Left lung (tissue), 10 donors: ENCODE results near the gene HES4. TPM values are rescaled to one million over a fixed set of nuclear protein-coding genes. Genes with fewer than 3 reads are reported as not detected.

ENCODE experiments used
- ATAC-seq: fragments of 200-7000 bp; cut with Tn5 transposase; one replicate; pipeline ENCODE4 v1.9.1; 2020; ENCODE audit warnings: moderate library complexity
- DNase-seq, 4 donors: peaks; one replicate each; pipeline ENCODE4 v3.0.0-alpha.2; 2013 to 2020
- H3K27ac ChIP-seq, 2 donors: fragments of 200-600 bp; sonication (generic) in 1 of 2; one replicate each; pipeline versions ENCODE4 v1.5.0 to v1.8.0; 2020 to 2021
- H3K27me3 ChIP-seq, 2 donors: fragments of 200-600 bp; sonication (generic) in 1 of 2; one replicate each; pipeline versions ENCODE4 v1.5.0 to v1.8.0; 2020 to 2021
- H3K36me3 ChIP-seq, 2 donors: fragments of 200-600 bp; sonication (generic) in 1 of 2; one replicate each; pipeline versions ENCODE4 v1.5.0 to v1.8.0; 2020 to 2021
- H3K4me1 ChIP-seq, 2 donors: fragments of 200-600 bp; one replicate each; pipeline ENCODE4 v1.8.0; 2021
- H3K4me3 ChIP-seq, 2 donors: fragments of 200-600 bp; sonication (generic) in 1 of 2; one replicate each; pipeline versions ENCODE4 v1.5.0 to v1.8.0; 2020 to 2021; ENCODE audit warnings: mild to moderate bottlenecking in 1 of 2
- H3K9me3 ChIP-seq, 2 donors: fragments of 200-600 bp; sonication (generic) in 1 of 2; one replicate each; pipeline versions ENCODE4 v1.5.0 to v1.8.0; 2020 to 2021
- intact Hi-C, 2 donors: fragments of 100-400 bp; cut with DNase I; formaldehyde crosslinking; loops; one replicate each; pipeline versions ENCODE4 v1.11.2 to v1.14.2; 2022
- polyA plus RNA-seq, 6 donors: library from polyadenylated mRNA; unstranded; fragments of 120-200 nt; gene quantifications; one replicate each; pipeline ENCODE4 v1.2.1, GENCODE V29; 2013; ENCODE audit not compliant: insufficient read length in 6 of 6
- total RNA-seq, 2 donors: library from RNA; stranded (reverse); fragmentation: NEBNext Ultra II Directional; extraction: Animal tissue kit (Norgen Biotek cat#: 25700); gene quantifications; one replicate each; pipeline ENCODE4 v1.2.1, GENCODE V29; 2021
- TF ChIP-seq, protein P1 (sequence below), 2 donors: fragments of 200-600 bp; sonication (generic) in 1 of 2; IDR thresholded peaks; one replicate each; pipeline versions ENCODE4 v1.5.0 to v1.8.0; 2021; ENCODE audit warnings: antibody characterized with exemption in 2 of 2
- donor health status: DM: no; HTN: yes; CAD: no.
- donor health status: DM: no; HTN: no; CAD: no.

HES4 gene
- total and polyA plus RNA-seq, 8 donors, result 4.4 to 37.5 (median 10.2) TPM

- intact Hi-C loops, result no loop called here
- Histone ChIP-seq H3K27ac (no peak within 1 kb of the TSS), H3K4me3 (peak within 1 kb of the TSS; percentile 73 to 100), H3K27me3 (peaks cover 0 to 14% of the 10 kb centered on the region in 2 donors), H3K36me3 (peaks cover 0 to 42% of the 10 kb centered on the region in 2 donors), H3K4me1 (peaks cover 7 to 44% of the 10 kb centered on the region in 2 donors), H3K9me3 (no peaks in the 10 kb centered on the region)
- DNase-seq (peak in 3 of 4 donors; percentile 41 to 98 (median 78)), ATAC-seq (peak; percentile 70)
- TF ChIP-seq, protein P1, sequence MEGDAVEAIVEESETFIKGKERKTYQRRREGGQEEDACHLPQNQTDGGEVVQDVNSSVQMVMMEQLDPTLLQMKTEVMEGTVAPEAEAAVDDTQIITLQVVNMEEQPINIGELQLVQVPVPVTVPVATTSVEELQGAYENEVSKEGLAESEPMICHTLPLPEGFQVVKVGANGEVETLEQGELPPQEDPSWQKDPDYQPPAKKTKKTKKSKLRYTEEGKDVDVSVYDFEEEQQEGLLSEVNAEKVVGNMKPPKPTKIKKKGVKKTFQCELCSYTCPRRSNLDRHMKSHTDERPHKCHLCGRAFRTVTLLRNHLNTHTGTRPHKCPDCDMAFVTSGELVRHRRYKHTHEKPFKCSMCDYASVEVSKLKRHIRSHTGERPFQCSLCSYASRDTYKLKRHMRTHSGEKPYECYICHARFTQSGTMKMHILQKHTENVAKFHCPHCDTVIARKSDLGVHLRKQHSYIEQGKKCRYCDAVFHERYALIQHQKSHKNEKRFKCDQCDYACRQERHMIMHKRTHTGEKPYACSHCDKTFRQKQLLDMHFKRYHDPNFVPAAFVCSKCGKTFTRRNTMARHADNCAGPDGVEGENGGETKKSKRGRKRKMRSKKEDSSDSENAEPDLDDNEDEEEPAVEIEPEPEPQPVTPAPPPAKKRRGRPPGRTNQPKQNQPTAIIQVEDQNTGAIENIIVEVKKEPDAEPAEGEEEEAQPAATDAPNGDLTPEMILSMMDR (IDR thresholded peaks at IDR 0.05), result no peak
These were observed 39.4 kb downstream of the HES4 start, which contains the start of gene KLHL17 for GRCh38 chr1:960363-961131. TSS of gene KLHL17 (plus strand) at chr1:960584. CDS start at chr1:960694, 110 bp downstream.

DNA sequence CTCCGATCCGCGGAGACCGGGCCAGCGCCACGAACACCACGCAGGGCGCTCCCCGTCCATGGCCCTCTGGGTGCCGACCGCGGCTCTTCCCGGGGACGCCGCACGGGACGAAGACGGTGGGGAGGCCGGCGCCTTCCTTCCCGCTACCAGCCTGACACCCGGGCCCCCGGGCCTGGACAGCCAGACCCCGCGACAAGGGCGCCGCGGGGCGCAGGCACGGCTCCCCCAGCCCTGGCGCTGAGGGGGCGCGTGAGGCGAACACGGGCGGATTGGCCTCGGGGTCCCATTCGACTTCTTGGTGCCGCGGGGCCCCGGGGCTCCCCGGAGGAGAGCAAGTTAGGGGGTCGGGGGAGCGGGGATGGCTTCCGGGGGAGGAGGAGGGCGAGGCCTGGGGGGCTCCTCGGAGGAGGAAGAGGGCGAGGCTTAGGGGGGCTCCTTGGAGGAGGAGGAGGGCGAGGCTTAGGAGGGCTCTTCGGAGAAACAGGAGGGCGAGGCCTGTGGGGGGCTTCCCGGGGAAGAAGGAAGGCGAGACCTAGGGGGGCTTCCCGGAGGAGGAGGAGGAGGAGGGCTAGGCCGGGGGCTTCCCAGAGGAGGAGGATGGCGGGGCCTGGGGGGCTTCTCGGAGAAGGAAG lies 40.0 kb downstream of the HES4 start:
- peaks cover 7 to 44% of the 10 kb centered on the region in 2 donors for H3K4me1 ChIP-seq
- TF ChIP-seq, protein P1 (IDR thresholded peaks at IDR 0.05), result no peak
- intact Hi-C loops, result no loop called here
- no peak overlapping the region for H3K27ac ChIP-seq
- peak overlapping the region; percentile 73 to 100 for H3K4me3 ChIP-seq
- DNase-seq, result no peak
- peak; percentile 5 for ATAC-seq
- H3K9me3 ChIP-seq, result no peaks in the 10 kb centered on the region
- peaks cover 0 to 47% of the 10 kb centered on the region in 2 donors for H3K36me3 ChIP-seq
- peaks cover 0 to 13% of the 10 kb centered on the region in 2 donors for H3K27me3 ChIP-seq

DNA sequence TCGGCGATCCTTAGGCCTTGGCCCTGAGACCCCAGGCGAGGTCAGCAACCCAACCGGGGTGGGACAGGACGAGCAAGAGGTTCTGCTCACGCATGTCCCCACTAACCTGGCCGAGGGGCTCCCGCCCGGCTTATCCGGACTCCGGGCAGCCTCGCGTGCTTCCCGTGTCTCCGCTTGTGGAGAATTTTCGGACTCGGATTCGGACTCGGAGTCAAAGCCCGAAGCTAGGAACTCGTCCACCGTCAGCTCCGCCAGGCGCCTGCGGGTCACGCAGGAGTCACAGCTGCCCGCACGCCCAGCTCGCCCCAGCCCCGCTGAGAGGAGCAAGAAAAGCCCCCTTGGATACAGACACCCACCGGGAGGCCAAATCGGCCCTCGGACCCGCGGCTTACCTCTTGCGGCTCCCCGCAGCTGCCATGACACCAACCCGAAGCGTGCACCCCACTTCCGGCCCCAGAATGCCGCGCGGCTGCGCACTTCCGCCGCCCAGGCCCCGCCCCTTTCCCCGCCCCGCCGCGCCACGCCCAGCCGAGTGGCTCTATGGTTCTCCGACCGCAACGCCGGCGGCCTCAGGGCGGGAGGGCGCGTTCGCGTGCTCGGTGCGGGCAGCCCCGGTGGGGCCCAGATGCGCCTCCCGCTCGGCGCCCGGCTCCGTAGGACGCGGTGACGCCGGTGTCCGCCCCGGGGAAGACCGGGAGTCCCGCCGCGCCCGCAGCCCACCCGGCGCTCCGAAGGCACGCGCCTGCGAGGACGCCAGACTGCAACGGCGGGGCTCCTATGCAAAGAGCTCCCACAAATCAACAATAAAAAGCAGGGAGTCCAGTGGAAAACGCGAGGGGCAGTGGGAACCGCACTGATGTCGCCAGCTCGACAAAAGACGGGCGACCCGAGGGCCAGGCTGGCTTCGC lies 40.8 kb downstream of the HES4 start, which contains the start of gene NOC2L:
NOC2L (minus strand) TSS at position 434 of the 908 bp plus-strand sequence; CDS start at position 418, 16 bp downstream.
- H3K27ac ChIP-seq, result peak within 1 kb of the TSS in 1 of 2 donors; percentile 74
- H3K4me3 ChIP-seq, result peak within 1 kb of the TSS; percentile 73 to 100
- TF ChIP-seq, protein P1 (IDR thresholded peaks at IDR 0.05), result no peak
- DNase-seq, result peak; percentile 87 to 98 (median 94)
- H3K27me3 ChIP-seq, result peaks cover 0 to 13% of the 10 kb centered on the region in 2 donors
- peak; percentile 98 for ATAC-seq
- H3K9me3 ChIP-seq, result no peaks in the 10 kb centered on the region
- peaks cover 0 to 51% of the 10 kb centered on the region in 2 donors for H3K36me3 ChIP-seq
- intact Hi-C loops, result no loop called here
- H3K4me1 ChIP-seq, result peaks cover 7 to 44% of the 10 kb centered on the region in 2 donors

DNA sequence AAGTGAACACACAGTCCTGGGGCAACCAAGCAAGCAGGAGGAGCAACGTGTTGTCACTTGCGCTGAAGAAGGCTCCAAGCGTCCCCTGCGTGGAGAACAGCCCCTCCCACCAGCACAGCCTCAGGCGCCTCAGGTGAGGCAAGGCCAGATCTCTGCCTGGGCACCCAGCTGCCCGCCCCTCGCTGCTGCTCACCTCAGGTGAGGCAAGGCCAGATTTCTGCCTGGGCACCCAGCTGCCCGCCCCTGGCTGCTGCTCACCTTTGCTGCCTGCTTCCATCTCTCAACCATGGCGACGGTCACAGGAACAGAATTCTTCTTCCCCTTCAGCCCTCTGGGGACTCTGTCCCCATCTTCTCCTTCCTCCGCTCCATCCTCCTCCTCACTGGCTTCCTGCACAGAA lies 43.3 kb downstream of the HES4 start:
- ATAC-seq, result no peak
- H3K4me1 ChIP-seq, result peaks cover 7 to 42% of the 10 kb centered on the region in 2 donors
- DNase-seq, result no peak
- H3K4me3 ChIP-seq, result no peak overlapping the region
- intact Hi-C loops, result no loop called here
- H3K9me3 ChIP-seq, result no peaks in the 10 kb centered on the region
- peaks cover 0 to 13% of the 10 kb centered on the region in 2 donors for H3K27me3 ChIP-seq
- H3K27ac ChIP-seq, result no peak overlapping the region
- TF ChIP-seq, protein P1 (IDR thresholded peaks at IDR 0.05), result no peak
- H3K36me3 ChIP-seq, result peaks cover 0 to 56% of the 10 kb centered on the region in 2 donors
